ENCODE measurements around the gene TRIO.

TRIO gene

GRCh38 chr5:14164164-14165163 is 21.3 kb downstream of the TRIO start:
- Histone ChIP-seq H3K36me3 (ENCODE audit: insufficient read depth, low read length) (no peaks in the 10 kb centered on the region), H3K9ac (ENCODE audit: low read length) (no peak overlapping the region), H3K4me3 (ENCODE audit: low read depth in 1 of 2, low read length in 2 of 2) (no peak overlapping the region), H3K27ac (ENCODE audit: low read depth, low read length) (no peak overlapping the region), H3K4me1 (ENCODE audit: insufficient read depth, low read length) (peaks cover 67% of the 10 kb centered on the region), H3K27me3 (ENCODE audit: control insufficient read depth in 1 of 2, insufficient read depth in 2 of 2, low read length in 2 of 2) (no peaks in the 10 kb centered on the region), H3K9me3 (ENCODE audit: low read length) (no peaks in the 10 kb centered on the region)

DNA sequence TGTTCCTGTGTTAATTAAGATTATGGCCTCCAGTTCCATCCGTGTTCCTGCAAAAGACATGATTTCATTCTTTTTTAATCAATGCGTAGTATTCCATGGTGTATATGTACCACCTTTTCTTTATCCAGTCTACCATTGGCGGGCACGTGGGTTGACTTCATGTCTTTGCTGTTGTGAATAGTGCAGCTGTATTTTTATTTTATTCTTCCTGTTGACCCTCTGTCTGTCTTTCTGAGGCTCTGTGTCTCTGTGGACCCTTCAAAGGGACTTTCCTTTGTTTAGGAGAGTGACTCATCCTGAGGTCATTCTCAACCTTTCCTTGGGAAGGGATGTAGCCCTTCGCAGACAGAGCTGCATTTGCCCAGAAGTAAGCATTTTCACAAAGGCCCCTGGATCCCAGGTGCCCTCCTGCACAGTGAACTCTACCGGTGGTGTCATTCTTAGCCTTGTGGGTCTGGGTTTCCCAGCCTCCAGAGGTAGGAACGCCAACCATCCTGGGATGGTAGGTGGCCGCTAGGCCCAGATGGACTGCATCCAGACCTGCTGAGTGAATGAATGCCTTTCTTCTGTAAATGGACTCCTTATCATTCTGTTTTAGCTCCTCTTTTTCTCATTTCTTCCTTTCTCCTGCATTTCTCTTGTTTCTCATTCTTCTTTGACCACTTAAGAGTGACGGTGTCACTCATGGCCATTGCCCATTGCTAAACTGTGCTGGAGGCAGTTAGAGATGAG is 22.4 kb downstream of the TRIO start:
- Histone ChIP-seq H3K9ac (ENCODE audit: low read length) (no peak overlapping the region), H3K4me1 (ENCODE audit: insufficient read depth, low read length) (peaks cover 62% of the 10 kb centered on the region), H3K27ac (ENCODE audit: low read depth, low read length) (no peak overlapping the region), H3K9me3 (ENCODE audit: low read length) (no peaks in the 10 kb centered on the region), H3K27me3 (ENCODE audit: control insufficient read depth in 1 of 2, insufficient read depth in 2 of 2, low read length in 2 of 2) (no peaks in the 10 kb centered on the region), H3K4me3 (ENCODE audit: low read depth in 1 of 2, low read length in 2 of 2) (no peak overlapping the region), H3K36me3 (ENCODE audit: insufficient read depth, low read length) (no peaks in the 10 kb centered on the region)

- H3K27ac ChIP-seq (ENCODE audit: low read depth, low read length): no peak overlapping the region
- peaks cover 59% of the 10 kb centered on the region for H3K4me1 ChIP-seq (ENCODE audit: insufficient read depth, low read length)
These were observed 23.3 kb downstream of the TRIO start for GRCh38 chr5:14166437-14166836.

DNA sequence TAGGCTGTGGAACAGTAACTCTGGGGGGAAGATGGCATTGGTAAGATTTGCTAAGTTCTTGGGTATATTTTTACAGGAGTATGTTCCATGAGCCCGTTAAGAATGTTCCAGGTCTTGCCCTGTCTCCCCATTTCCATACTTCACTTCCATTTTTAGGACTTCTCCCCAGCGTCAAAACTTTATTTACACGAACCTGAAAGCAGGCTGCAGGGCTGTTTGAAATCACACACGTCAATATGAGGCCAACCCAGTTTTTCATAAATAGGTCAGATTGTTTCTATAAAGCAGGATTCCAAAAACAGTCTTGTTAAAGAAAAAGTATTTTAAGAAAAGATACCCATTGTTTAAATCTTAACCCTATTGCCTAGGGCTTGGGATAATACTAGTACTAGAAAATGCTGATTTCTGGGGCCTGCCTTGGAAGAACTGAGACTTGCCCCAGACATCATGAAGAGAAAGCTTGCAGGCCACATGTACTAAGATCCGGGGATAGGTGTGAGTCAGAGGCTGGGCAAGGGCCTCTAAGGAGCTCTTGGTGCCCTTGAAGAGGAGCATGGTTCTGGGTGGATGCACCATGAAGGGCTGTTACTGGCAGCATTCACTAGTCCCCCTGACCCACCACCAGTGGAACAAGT is 24.2 kb downstream of the TRIO start:
- Histone ChIP-seq H3K9ac (ENCODE audit: low read length) (no peak overlapping the region), H3K36me3 (ENCODE audit: insufficient read depth, low read length) (no peaks in the 10 kb centered on the region), H3K27ac (ENCODE audit: low read depth, low read length) (no peak overlapping the region), H3K27me3 (ENCODE audit: control insufficient read depth in 1 of 2, insufficient read depth in 2 of 2, low read length in 2 of 2) (no peaks in the 10 kb centered on the region), H3K4me3 (ENCODE audit: low read depth in 1 of 2, low read length in 2 of 2) (no peak overlapping the region), H3K9me3 (ENCODE audit: low read length) (no peaks in the 10 kb centered on the region), H3K4me1 (ENCODE audit: insufficient read depth, low read length) (peaks cover 59% of the 10 kb centered on the region)

More at GRCh38 chr5:14166437-14166836, 23.3 kb downstream of the TRIO start:
- no peak overlapping the region for H3K4me3 ChIP-seq (ENCODE audit: low read depth in 1 of 2, low read length in 2 of 2)
- H3K9ac ChIP-seq (ENCODE audit: low read length): no peak overlapping the region
- no peaks in the 10 kb centered on the region for H3K9me3 ChIP-seq (ENCODE audit: low read length)
- H3K27me3 ChIP-seq (ENCODE audit: control insufficient read depth in 1 of 2, insufficient read depth in 2 of 2, low read length in 2 of 2): no peaks in the 10 kb centered on the region
- no peaks in the 10 kb centered on the region for H3K36me3 ChIP-seq (ENCODE audit: insufficient read depth, low read length)

- H3K9ac ChIP-seq (ENCODE audit: low read length): no peak overlapping the region
- H3K4me3 ChIP-seq (ENCODE audit: low read depth in 1 of 2, low read length in 2 of 2): no peak overlapping the region
- no peak overlapping the region for H3K27ac ChIP-seq (ENCODE audit: low read depth, low read length)
- no peaks in the 10 kb centered on the region for H3K9me3 ChIP-seq (ENCODE audit: low read length)
- no peaks in the 10 kb centered on the region for H3K27me3 ChIP-seq (ENCODE audit: control insufficient read depth in 1 of 2, insufficient read depth in 2 of 2, low read length in 2 of 2)
- no peaks in the 10 kb centered on the region for H3K36me3 ChIP-seq (ENCODE audit: insufficient read depth, low read length)
- H3K4me1 ChIP-seq (ENCODE audit: insufficient read depth, low read length): peaks cover 63% of the 10 kb centered on the region
These were observed 25.1 kb downstream of the TRIO start for GRCh38 chr5:14168144-14168792.

- Histone ChIP-seq H3K27me3 (ENCODE audit: control insufficient read depth in 1 of 2, insufficient read depth in 2 of 2, low read length in 2 of 2) (no peaks in the 10 kb centered on the region), H3K4me1 (ENCODE audit: insufficient read depth, low read length) (peaks cover 69% of the 10 kb centered on the region), H3K27ac (ENCODE audit: low read depth, low read length) (no peak overlapping the region), H3K9ac (ENCODE audit: low read length) (no peak overlapping the region), H3K36me3 (ENCODE audit: insufficient read depth, low read length) (no peaks in the 10 kb centered on the region), H3K9me3 (ENCODE audit: low read length) (no peaks in the 10 kb centered on the region), H3K4me3 (ENCODE audit: low read depth in 1 of 2, low read length in 2 of 2) (no peak overlapping the region)
These were observed 25.7 kb downstream of the TRIO start for GRCh38 chr5:14168793-14169262.

- Histone ChIP-seq H3K36me3 (ENCODE audit: insufficient read depth, low read length) (no peaks in the 10 kb centered on the region), H3K9ac (ENCODE audit: low read length) (no peak overlapping the region), H3K9me3 (ENCODE audit: low read length) (no peaks in the 10 kb centered on the region), H3K27me3 (ENCODE audit: control insufficient read depth in 1 of 2, insufficient read depth in 2 of 2, low read length in 2 of 2) (no peaks in the 10 kb centered on the region), H3K4me3 (ENCODE audit: low read depth in 1 of 2, low read length in 2 of 2) (no peak overlapping the region), H3K27ac (ENCODE audit: low read depth, low read length) (no peak overlapping the region), H3K4me1 (ENCODE audit: insufficient read depth, low read length) (peaks cover 69% of the 10 kb centered on the region)
These were observed 27.9 kb downstream of the TRIO start for GRCh38 chr5:14171046-14171445.

DNA sequence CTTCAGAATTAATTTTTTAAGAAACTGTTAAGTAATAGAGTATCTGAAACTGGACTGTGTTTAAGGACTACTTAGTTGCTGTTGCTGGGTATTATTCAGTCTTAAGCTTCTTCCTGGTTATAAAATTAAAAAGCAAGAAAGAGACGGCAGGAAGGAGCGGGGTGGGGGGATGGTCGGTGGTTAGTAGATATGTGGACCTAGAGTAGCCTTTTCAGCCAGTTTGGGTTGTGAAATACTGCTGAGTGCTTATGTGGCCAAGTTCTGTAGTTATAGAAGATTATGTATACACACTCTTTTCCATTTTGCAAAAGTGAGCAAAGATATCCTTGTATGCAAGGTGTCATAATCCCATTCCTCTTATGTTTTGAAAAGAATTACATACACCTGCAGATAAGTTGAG is 28.5 kb downstream of the TRIO start:
- Histone ChIP-seq H3K4me1 (ENCODE audit: insufficient read depth, low read length) (peaks cover 65% of the 10 kb centered on the region), H3K9ac (ENCODE audit: low read length) (no peak overlapping the region), H3K36me3 (ENCODE audit: insufficient read depth, low read length) (no peaks in the 10 kb centered on the region), H3K27me3 (ENCODE audit: control insufficient read depth in 1 of 2, insufficient read depth in 2 of 2, low read length in 2 of 2) (no peaks in the 10 kb centered on the region), H3K4me3 (ENCODE audit: low read depth in 1 of 2, low read length in 2 of 2) (no peak overlapping the region), H3K9me3 (ENCODE audit: low read length) (no peaks in the 10 kb centered on the region), H3K27ac (ENCODE audit: low read depth, low read length) (no peak overlapping the region)

- peaks cover 65% of the 10 kb centered on the region for H3K4me1 ChIP-seq (ENCODE audit: insufficient read depth, low read length)
- H3K9ac ChIP-seq (ENCODE audit: low read length): no peak overlapping the region
- no peaks in the 10 kb centered on the region for H3K27me3 ChIP-seq (ENCODE audit: control insufficient read depth in 1 of 2, insufficient read depth in 2 of 2, low read length in 2 of 2)
- no peaks in the 10 kb centered on the region for H3K9me3 ChIP-seq (ENCODE audit: low read length)
- no peak overlapping the region for H3K27ac ChIP-seq (ENCODE audit: low read depth, low read length)
- H3K36me3 ChIP-seq (ENCODE audit: insufficient read depth, low read length): no peaks in the 10 kb centered on the region
- H3K4me3 ChIP-seq (ENCODE audit: low read depth in 1 of 2, low read length in 2 of 2): no peak overlapping the region
These were observed 29.1 kb downstream of the TRIO start for GRCh38 chr5:14172149-14172795.

GRCh38 chr5:14173377-14174229 is 30.5 kb downstream of the TRIO start:
- no peaks in the 10 kb centered on the region for H3K36me3 ChIP-seq (ENCODE audit: insufficient read depth, low read length)
- H3K9me3 ChIP-seq (ENCODE audit: low read length): no peaks in the 10 kb centered on the region
- H3K9ac ChIP-seq (ENCODE audit: low read length): no peak overlapping the region
- peaks cover 65% of the 10 kb centered on the region for H3K4me1 ChIP-seq (ENCODE audit: insufficient read depth, low read length)
- H3K27ac ChIP-seq (ENCODE audit: low read depth, low read length): no peak overlapping the region
- H3K4me3 ChIP-seq (ENCODE audit: low read depth in 1 of 2, low read length in 2 of 2): no peak overlapping the region
- H3K27me3 ChIP-seq (ENCODE audit: control insufficient read depth in 1 of 2, insufficient read depth in 2 of 2, low read length in 2 of 2): no peaks in the 10 kb centered on the region

Data from muscle layer of colon (tissue), 2 donors.